GM12864 (cell line): ENCODE results near the gene VSX1.

ENCODE experiments used
- DNase-seq: peaks from one replicate; pipeline ENCODE4 v3.0.0-alpha.2; 2011; ENCODE audit warnings: low read depth
- H3K4me3 ChIP-seq: 2 replicates; pipeline ENCODE4 v1.5.1; 2011; ENCODE audit warnings: mild to moderate bottlenecking, low read depth, low read length, control low read depth
- CTCF ChIP-seq: IDR thresholded peaks from 2 replicates; pipeline ENCODE4 v1.5.1; 2011; ENCODE audit warnings: low read depth, mild to moderate bottlenecking, moderate library complexity, low read length, control low read depth, inconsistent platforms; ENCODE audit errors: missing control alignments

Gene VSX1

GRCh38 chr20:25033924-25034300, 48.0 kb downstream of the VSX1 start:
- DNase-seq = no peak
- H3K4me3 ChIP-seq = no peak overlapping the region
- TF ChIP-seq CTCF = no peak

GRCh38 chr20:25033265-25033923, 48.5 kb downstream of the VSX1 start:
- DNase-seq = no peak
- TF ChIP-seq CTCF = no peak
- H3K4me3 ChIP-seq = no peak overlapping the region

- no peak for TF ChIP-seq CTCF
- no peak for DNase-seq
- no peak overlapping the region for H3K4me3 ChIP-seq
Measured at GRCh38 chr20:25032478-25033264, 49.3 kb downstream of the VSX1 start.

- no peak overlapping the region for H3K4me3 ChIP-seq
- DNase-seq = no peak
- TF ChIP-seq CTCF = no peak
Measured at GRCh38 chr20:25032065-25032477, 49.9 kb downstream of the VSX1 start.

GRCh38 chr20:25031241-25031640, 50.7 kb downstream of the VSX1 start:
- DNase-seq = no peak
- TF ChIP-seq CTCF = no peak
- no peak overlapping the region for H3K4me3 ChIP-seq

GRCh38 chr20:25030649-25031207, 51.2 kb downstream of the VSX1 start:
- H3K4me3 ChIP-seq = no peak overlapping the region
- TF ChIP-seq CTCF = no peak
- DNase-seq = no peak
